Right lung (tissue), 5 donors: Measurements from ENCODE around the gene TK1. TPM values are rescaled to one million over a fixed set of nuclear protein-coding genes. Genes with fewer than 3 reads are reported as not detected.

Experiments
- DNase-seq, 2 donors: peaks; one replicate each; pipeline ENCODE4 v3.0.0-alpha.2; 2013
- polyA plus RNA-seq, 5 donors: library from polyadenylated mRNA; unstranded; fragments of 120-200 nt; gene quantifications; one replicate each; pipeline versions ENCODE4 v1.2.1 to v1.2.3, GENCODE V29; 2013; ENCODE audit warnings: inconsistent platforms in 1 of 5, low replicate concordance in 1 of 5; ENCODE audit not compliant: insufficient read length in 5 of 5, insufficient read depth in 1 of 5

TK1 gene
- polyA plus RNA-seq, 5 donors = 24.5 to 39.7 (median 28.4) TPM

DNA sequence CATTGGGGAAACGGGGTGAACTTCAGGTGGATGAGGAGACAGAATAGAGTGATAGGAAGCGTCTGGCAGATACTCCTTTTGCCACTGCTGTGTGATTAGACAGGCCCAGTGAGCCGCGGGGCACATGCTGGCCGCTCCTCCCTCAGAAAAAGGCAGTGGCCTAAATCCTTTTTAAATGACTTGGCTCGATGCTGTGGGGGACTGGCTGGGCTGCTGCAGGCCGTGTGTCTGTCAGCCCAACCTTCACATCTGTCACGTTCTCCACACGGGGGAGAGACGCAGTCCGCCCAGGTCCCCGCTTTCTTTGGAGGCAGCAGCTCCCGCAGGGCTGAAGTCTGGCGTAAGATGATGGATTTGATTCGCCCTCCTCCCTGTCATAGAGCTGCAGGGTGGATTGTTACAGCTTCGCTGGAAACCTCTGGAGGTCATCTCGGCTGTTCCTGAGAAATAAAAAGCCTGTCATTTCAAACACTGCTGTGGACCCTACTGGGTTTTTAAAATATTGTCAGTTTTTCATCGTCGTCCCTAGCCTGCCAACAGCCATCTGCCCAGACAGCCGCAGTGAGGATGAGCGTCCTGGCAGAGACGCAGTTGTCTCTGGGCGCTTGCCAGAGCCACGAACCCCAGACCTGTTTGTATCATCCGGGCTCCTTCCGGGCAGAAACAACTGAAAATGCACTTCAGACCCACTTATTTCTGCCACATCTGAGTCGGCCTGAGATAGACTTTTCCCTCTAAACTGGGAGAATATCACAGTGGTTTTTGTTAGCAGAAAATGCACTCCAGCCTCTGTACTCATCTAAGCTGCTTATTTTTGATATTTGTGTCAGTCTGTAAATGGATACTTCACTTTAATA lies 37.6 kb upstream of the TK1 start:
- DNase-seq = no peak

DNA sequence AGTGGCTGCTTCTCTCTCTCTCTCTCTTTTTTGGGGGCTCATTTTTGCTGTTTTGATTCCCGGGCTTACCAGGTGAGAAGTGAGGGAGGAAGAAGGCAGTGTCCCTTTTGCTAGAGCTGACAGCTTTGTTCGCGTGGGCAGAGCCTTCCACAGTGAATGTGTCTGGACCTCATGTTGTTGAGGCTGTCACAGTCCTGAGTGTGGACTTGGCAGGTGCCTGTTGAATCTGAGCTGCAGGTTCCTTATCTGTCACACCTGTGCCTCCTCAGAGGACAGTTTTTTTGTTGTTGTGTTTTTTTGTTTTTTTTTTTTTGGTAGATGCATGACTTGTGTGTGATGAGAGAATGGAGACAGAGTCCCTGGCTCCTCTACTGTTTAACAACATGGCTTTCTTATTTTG lies 36.9 kb upstream of the TK1 start:
- no peak for DNase-seq

DNA sequence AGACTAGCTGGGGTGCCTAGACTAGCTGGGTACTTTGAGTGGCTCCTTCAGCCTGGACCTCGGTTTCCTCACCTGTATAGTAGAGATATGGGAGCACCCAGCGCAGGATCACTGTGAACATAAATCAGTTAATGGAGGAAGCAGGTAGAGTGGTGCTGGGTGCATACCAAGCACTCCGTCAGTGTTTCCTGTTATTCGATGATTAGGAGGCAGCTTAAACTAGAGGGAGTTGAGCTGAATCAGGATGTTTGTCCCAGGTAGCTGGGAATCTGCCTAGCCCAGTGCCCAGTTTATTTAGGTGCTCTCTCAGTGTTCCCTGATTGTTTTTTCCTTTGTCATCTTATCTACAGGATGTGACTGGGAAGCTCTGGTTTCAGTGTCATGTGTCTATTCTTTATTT lies 36.2 kb upstream of the TK1 start:
- DNase-seq = no peak

DNA sequence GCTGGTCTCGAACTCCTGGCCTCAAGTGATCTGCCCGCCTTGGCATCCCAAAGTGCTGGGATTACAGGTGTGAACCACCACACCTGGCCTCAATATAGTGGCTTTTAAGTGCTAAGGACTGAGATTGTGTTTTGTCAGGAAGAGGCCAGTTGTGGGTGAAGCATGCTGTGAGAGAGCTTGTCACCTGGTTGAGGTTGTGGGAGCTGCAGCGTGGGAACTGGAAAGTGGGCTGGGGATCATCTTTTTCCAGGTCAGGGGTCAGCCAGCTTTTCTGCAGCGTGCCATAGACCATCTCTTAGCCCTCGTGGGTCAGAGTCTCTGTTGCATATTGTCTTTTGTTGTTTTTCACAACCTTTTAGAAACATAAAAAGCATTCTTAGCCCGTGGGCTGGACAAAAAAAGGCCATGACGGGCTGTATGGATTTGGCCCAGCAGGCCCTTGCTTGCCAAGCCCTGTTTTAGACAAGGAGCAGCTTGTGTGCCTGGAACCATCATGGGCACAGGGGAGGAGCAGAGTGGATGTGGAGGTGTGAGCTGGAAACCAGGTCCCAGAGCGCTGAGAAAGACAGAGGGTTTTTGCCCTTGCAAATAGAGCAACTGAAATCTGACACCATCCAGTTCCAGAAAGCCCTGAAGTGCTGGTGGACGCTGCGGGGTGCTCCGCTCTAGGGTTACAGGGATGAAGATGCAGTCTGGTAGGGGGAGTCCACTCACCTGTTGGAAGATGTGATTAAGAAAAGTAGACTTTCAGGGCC lies 32.7 kb upstream of the TK1 start:
- no peak for DNase-seq

- DNase-seq = no peak
Observed at GRCh38 chr17:78214706-78215061, 27.8 kb upstream of the TK1 start.

DNA sequence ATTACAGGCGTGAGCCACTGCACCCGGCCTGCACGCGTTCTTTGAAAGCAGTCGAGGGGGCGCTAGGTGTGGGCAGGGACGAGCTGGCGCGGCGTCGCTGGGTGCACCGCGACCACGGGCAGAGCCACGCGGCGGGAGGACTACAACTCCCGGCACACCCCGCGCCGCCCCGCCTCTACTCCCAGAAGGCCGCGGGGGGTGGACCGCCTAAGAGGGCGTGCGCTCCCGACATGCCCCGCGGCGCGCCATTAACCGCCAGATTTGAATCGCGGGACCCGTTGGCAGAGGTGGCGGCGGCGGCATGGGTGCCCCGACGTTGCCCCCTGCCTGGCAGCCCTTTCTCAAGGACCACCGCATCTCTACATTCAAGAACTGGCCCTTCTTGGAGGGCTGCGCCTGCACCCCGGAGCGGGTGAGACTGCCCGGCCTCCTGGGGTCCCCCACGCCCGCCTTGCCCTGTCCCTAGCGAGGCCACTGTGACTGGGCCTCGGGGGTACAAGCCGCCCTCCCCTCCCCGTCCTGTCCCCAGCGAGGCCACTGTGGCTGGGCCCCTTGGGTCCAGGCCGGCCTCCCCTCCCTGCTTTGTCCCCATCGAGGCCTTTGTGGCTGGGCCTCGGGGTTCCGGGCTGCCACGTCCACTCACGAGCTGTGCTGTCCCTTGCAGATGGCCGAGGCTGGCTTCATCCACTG lies 27.3 kb upstream of the TK1 start, which contains the start of gene BIRC5:
BIRC5 (plus strand) TSS at position 238 of the 690 bp plus-strand sequence; CDS start at position 302, 64 bp downstream.
- DNase-seq = peak; percentile 74 to 77

DNA sequence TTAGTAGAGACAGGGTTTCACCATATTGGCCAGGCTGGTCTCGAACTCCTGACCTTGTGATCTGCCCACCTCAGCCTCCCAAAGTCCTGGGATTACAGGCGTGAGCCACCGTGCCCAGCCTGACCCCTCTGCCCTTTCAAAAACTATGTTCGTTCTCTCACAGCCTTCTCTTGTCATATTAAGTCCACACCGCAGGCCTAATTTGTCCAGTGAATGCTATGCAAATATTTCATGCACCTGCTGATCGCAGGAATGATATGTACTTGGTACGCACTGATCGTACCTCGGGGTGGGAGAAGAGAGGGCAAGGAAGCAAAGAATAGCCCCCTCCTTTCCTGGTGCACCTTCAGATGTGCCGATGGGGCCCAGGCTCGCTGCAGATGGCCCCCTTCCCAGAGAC lies 24.2 kb upstream of the TK1 start:
- no peak for DNase-seq

DNA sequence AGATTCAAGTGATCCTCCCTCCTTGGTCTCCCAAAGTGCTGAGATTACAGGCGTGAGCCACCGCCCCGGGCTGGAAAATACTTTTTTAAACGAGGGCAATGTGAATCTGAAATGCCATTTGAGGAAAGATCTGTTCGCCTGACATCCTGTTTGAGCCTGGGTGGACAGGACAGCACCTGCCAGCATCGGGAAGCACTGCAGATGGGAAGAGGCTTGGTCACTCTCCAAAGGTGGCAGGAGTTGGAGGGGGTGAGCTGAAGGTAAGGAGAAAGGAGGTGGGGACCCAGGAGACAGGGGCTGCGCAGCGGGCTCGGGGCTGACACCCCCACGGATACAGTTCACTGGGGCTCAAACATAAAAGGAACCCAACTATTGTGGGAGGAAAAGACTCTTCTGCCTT lies 23.3 kb upstream of the TK1 start:
- DNase-seq = no peak

DNA sequence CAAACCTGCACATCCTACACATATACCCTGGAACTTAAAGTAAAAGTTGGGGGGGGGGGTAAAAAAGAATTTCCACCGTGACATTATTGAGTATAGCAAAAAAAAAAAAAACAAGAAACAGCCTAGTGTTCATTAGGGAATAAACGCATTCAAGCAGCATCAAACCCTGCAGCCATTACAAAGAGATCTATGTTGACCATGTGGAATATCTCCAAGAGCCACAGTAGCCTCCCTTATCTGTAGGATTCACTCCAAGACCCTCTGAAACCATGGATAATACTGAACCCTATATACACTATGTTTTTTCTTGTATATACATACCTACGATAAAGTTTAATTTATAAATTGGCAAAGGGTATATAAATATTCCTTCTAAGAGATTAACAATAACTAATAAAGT lies 21.6 kb upstream of the TK1 start:
- no peak for DNase-seq

DNA sequence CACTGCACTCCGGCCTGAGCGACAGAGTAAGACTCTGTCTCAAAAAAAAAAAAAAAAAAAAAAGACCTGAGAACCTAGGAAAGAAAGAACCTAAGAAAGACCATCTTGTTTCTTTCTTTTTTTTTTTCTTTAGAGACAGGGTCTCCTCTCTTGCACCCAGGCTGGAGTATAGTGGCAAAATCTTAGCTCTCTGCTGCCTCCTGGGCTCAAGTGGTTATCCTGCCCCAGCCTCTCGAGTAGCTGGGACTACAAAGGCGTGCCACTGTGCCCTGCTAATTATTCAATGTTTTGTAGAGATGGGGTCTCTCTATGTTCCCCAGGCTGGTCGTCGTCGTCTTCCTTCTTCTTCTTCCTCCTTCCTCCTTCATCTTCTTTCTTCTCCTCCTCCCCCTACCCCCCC lies 19.4 kb upstream of the TK1 start:
- DNase-seq = no peak

DNA sequence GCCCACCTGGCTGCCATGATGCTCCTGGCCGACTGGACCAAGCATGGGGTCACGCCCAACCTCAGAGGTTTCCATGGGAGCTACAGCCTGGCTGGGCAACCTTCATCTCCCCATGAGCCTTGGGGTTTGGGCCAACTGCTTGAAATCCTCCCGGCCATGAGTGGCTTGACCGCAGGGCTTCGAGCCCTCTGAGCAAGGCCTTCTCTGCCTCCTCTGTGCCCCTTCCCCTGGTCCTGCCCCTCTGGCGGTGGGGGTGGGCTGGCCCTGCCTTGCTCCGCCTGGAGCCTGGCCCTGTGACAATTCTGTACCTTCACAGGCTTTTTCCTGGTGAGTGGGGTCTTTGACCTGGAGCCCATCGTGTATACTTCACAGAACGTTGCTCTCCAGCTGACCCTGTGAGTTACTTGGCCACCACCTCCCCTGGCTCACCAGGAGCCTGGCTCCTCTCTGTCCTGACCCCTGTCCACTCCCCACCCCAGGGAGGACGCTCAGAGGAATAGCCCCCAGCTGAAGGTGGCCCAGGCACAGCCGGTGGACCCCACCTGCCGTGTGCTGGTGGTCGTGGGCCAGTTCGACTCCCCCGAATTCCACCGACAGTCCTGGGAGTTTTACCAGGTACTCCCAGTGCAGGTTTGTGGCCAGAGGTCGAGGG lies 18.4 kb upstream of the TK1 start:
- no peak for DNase-seq

- no peak for DNase-seq
Observed at GRCh38 chr17:78204387-78205123, 17.7 kb upstream of the TK1 start.

DNA sequence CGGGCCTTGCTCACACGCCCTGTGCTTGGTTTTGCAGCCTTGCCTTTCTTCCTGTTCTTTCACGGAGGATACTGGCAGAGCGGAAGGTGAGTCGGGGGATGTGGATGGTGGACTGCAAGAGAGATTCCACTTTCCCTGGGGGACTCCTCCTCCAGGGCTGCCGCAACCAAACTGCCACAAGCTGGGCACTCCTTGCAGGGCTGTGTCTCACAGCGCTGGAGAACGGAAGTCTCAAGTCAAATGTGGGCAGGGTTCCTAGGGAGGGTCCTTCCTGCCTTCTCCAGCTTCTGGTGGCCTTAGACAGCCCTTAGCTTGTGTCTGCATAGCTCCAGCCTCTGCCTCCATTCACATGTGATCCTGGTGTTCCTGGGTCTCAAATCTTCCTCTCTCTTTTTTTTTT lies 15.8 kb upstream of the TK1 start:
- no peak for DNase-seq

- no peak for DNase-seq
Observed at GRCh38 chr17:78200451-78200850, 13.6 kb upstream of the TK1 start.

DNA sequence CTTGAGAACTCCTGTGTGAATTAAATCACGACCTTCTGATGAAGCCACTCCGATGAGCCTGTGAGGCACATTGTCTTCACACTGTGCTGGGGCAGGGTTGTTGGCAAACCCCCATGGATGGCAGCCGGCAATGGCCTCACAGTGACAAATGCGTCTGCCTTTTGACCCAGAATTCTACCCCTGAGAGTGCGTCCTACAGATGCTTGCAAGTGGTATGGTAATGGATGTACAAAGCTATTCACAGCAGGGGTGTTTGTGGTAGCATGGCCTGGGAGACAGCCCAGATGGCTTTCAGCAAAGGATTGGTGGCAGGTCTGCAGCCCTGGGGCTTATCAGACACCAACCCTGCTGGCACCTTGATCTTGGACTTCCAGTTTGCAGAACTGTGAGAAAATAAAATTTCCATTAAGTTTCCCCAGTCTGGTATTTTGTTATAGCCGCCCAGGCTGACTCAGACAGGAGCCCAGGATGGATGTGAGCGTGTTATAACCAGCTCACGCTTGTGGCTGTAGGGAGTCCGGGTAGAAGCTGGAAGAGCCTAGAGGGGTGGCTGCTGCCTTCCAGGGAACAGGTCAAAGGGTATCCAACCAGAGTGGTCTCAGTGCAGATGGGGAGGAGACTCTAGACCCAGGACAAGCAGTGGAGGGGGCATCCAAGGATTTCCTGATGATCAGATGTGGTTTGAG lies 10.4 kb upstream of the TK1 start:
- no peak for DNase-seq

- no peak for DNase-seq
Observed at GRCh38 chr17:78196716-78197115, 9.9 kb upstream of the TK1 start.

GRCh38 chr17:78185981-78186691 lies 716 bp downstream of the TK1 start:
- no peak for DNase-seq

DNA sequence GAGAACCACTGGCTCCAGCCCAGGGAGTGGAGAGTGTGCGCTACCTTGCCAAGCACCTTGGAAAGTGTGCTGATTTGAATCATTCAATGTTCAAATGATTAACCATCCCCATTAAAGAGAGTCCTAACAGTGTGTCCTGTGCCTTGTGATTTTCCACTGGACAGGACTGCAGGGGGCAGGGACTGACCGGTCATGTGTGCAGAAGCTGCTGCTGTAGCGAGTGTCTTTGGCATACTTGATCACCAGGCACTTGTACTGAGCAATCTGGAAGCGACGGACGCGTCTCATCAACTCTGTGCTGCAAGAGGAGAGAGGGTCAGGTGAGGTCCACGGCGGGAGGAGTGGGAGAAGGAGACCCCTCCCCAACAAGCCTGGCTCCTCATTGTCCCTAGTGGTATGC lies 2.0 kb downstream of the TK1 start:
- DNase-seq = no peak

- DNase-seq = no peak
Observed at GRCh38 chr17:78184351-78184750, 2.5 kb downstream of the TK1 start.

DNA sequence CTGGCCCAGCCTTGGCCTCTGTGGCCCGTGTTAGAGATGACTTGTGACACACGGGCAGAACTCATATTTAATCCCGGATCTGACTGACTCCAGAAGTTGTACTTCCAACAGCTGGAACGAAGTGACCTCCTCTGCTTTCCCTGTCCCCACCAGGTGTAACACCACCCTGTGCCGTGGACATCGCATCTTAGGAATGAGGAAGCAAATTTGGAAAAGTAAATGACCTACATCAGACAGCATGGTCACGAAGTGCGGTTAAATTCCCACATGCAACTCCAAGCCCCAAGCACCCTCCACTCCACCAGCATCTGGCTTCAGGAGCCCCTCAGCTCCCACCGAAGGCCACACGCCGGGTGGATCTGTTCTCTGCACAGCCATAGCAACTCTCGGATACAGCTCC lies 2.9 kb downstream of the TK1 start:
- no peak for DNase-seq
